ENCODE results near the gene DUSP1.

DNA sequence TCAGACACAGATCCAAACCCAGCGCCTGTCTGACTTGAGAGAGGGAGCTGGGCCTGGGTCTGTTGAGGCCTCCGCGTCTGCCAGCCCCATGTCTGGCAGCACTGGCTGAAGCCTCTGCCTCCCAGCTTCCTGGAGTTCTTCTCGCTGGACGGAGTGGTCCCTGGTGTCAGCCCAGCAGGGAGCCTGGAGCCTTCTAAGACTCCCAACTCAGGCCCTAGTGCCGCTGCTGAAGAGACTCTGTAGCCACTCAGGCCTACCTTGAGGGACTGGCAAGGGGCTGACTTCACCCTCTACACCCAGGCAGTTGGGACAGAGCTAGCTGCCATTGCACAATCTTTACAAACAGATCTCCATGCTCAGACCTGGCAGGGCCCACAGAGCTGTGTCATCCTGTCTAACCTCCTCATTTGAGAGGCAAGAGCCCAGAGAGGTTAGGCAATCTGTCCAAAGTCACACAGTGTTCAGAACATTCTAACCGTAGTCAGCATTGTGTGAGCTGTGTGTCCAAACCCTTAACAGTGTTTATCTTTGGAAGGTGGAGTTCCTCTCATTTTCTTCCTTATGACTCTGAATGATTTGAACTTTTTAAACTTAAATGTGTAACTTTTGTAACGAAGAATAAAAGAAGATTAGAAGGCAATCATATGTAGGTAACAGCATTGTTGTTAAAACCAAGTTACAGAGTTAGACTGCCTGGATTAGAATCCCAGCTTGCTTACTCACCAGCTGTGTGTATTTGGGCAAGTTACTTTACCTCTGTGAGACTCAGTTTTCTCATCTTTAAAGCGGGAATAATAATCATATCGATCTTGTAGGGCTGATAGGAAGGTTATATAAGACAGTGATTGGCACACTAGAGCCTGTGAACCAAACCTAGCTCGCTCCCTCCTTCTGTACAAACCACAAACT lies 4.6 kb upstream of the DUSP1 start:
- TF ChIP-seq SP1 (IDR thresholded peaks at IDR 0.05) (no peak), FOXA1 (IDR thresholded peaks at IDR 0.05) (no peak), FOXM1 (IDR thresholded peaks at IDR 0.05; ENCODE audit: borderline replicate concordance) (no peak), FOXK2 (IDR thresholded peaks at IDR 0.05) (no peak), L3MBTL2 (conservative IDR thresholded peaks at IDR 0.05) (no peak)

Data from HEK293T (cell line).